WI38 (cell line): Measurements from ENCODE around the gene COX7A1.

Source experiments
- H3K4me3 ChIP-seq: 2 replicates; pipeline ENCODE4 v1.5.1; 2011; ENCODE audit warnings: low read depth, mild to moderate bottlenecking, control low read depth, low read length
- TF ChIP-seq, protein P1 (sequence below): IDR thresholded peaks from 2 replicates; pipeline ENCODE4 v1.5.1; 2012; ENCODE audit warnings: low read depth, mild to moderate bottlenecking, control low read depth, low read length

The COX7A1 gene

GRCh38 chr19:36150586-36150985, 1.7 kb downstream of the COX7A1 start:
- TF ChIP-seq, protein P1, sequence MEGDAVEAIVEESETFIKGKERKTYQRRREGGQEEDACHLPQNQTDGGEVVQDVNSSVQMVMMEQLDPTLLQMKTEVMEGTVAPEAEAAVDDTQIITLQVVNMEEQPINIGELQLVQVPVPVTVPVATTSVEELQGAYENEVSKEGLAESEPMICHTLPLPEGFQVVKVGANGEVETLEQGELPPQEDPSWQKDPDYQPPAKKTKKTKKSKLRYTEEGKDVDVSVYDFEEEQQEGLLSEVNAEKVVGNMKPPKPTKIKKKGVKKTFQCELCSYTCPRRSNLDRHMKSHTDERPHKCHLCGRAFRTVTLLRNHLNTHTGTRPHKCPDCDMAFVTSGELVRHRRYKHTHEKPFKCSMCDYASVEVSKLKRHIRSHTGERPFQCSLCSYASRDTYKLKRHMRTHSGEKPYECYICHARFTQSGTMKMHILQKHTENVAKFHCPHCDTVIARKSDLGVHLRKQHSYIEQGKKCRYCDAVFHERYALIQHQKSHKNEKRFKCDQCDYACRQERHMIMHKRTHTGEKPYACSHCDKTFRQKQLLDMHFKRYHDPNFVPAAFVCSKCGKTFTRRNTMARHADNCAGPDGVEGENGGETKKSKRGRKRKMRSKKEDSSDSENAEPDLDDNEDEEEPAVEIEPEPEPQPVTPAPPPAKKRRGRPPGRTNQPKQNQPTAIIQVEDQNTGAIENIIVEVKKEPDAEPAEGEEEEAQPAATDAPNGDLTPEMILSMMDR = no peak
- no peak overlapping the region for H3K4me3 ChIP-seq

- TF ChIP-seq, protein P1 = no peak
- no peak overlapping the region for H3K4me3 ChIP-seq
Measured at GRCh38 chr19:36149673-36150406, 2.4 kb downstream of the COX7A1 start.

GRCh38 chr19:36144624-36145023, 7.6 kb downstream of the COX7A1 start:
- TF ChIP-seq, protein P1 = no peak
- H3K4me3 ChIP-seq = no peak overlapping the region

DNA sequence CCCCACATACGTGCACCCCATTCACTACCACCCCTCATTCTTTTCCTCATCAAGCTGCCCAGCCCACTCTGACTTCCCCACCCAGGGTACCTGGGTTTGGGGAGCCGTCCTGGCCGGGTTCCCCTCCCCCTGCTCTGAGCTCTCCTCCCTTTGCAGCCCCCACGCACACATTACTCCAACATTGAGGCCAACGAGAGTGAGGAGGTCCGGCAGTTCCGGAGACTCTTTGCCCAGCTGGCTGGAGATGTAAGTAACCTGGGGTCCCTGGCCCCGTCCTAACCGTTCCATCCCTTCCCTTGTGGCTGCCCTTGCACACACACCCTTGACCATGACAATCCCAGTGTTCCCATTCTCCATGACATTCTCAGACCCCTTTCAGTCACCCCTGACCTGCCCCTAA, 9.8 kb downstream of the COX7A1 start:
- TF ChIP-seq, protein P1 = no peak
- no peak overlapping the region for H3K4me3 ChIP-seq

- no peak overlapping the region for H3K4me3 ChIP-seq
- TF ChIP-seq, protein P1 = no peak
Measured at GRCh38 chr19:36142046-36142445, 10.2 kb downstream of the COX7A1 start.

GRCh38 chr19:36141039-36141927, 11.0 kb downstream of the COX7A1 start:
- peak overlapping the region; percentile 86 for H3K4me3 ChIP-seq
- TF ChIP-seq, protein P1 = no peak
